Activated naive CD4-positive, alpha-beta T cell (primary cell): Measurements from ENCODE around the gene NR2E1.

Experiments
- DNase-seq, 4 experiments: peaks; one replicate each; lab custom pipeline; 2025; lab: John Stamatoyannopoulos, UW

NR2E1 gene

DNA sequence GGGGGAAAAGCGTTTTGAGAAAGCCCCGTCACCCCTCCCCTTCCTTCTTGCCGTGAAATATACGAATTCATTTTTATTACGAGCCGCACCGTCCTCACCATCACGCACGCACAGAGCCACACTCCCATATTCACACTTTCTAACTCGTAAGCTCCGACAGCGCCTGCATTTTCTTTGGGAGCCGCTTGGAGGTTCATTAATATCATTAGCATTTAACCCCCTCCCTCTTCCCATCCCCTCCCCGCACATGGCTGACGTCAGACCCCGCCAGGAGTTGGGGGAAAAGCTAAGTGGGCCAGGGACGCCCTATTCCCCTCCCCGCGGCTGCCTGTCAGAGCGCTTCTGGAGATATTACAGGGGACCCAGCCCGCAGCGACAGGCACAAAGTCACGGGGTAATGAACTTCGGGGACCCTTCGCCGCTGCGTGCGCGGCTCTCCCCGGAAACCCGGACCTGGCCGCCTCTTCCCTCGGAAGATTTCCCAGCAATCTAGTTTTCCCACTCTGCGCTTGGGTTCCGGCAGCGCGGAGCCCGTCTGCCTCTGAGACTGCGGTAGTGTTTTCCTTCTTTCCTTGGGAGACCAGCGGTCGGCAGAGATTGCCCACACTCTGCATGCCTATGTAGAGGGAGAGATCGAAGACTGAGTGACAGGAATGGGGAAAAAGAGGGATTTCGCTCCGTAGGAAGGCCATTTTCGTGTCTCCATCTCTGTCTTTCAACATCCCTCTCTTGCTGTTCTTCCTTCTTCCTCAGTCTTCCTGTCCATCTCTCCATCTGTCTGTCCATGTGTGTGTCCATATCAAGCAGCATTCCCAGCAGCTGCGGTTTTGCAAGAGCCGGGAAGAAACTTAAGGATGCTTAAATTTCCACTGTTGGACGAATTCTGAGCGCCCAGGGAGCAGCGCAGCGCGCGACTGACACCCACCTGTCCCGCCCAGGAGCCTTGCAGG is at the start of gene NR2E1:
Gene NR2E1 (plus strand): TSS at position 309 of the 950 bp plus-strand sequence. CDS start 744 bp downstream, outside the sequence.
- DNase-seq = no peak

DNA sequence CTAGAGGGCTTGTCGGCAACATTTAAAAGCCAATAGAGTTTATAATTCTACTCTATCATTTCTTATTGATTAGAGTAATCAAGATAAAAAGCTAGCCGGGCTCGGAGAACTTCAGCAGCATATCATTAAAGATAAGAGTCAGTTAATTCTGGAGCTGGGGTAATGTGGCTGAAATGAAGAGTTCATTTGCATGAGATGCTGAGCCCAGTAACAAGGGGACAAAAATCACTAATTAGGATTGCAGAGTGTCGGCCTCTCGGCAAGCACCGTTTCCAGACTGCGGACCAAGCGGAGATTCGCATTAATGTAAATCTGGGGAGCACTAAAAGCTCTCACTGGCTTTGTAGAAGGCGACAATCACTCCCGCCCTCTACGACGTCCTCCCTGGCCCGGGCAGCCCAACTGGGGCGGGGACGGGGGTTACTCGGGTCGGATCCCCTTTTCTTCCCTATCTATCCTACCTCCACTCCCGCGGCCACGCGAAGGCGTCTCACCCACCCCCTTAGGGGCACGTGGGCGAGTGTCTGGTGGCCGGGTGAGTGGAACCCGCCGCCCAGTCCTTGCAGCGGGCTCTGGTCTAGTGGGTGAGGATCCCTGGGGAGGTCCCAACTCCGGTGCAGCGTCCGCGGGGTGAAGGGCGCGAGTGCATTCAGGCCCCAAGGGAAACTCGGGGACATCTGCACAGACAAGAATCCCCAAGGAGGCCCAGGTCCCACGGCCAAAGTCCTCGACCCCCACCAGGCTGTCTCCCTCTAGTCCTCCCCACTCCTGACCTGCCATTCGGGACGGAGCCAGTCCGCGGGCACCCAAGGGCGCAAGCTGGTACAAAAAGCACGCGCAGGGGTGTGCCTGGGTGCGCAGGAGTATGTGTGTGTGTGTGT is 49.0 kb upstream of the NR2E1 start:
- no peak for DNase-seq

DNA sequence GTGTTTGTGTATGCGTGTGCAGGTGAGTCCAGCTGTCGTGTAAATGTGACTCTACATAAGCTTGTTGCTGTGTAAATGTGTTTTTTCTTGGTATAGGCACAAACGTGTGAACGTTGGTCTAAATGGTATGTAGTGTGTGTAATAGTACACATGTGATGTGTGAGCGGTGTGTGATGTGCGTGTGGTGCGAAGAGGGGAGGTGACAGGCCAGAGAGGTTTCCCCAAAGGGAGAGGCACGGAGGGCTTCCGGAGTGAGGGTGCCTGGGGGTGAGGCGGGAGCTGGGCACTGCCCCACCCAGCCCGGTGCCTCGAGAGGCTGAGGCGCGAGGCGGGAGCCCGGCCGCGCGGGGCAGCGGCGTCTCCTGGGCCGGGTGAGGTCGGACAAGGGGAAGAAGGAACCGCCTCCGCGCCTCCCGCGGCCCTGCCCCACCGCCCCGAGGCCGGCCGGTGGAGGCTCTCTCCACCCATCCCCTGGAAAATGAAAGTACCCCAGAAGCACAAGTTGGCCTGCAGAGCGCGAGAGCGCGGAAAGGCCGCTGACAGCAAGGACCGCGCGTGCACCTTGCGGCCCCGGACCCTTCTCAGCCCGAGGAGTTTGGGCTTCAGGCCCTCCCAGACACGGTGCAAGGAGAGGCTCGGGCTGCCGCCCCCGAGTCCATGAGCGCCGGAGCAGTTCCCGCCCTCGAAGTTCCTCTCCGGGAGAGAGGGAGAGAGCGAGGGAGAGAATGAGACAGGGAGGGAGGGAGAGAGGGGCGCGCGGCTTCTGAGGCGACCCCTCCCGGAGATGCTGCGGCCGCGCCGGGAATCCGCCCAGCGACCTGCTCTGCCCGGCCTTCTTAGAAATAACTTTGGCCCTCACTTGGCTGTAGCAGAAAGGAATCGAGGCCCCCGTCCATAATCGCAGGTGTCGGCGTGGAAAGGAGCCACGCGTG is 48.1 kb upstream of the NR2E1 start:
- no peak for DNase-seq

DNA sequence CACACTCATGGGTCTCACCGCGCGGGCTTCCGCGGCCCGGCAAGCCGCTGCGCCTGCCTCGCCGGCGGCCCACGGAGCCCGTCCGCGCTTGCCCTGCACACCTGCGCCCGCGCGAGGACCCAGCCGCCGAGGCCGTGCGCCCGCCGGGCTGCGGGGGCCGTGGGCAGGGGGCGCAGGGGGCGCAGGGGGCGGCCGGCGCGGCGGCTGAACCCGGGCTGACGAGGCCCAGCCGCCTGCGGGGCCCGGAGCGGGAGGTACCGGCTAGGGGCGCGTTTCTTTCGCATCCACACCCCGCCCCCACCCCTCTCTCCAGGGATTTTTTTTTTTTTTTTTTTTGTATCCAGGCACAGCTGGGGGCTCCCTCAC is 47.5 kb upstream of the NR2E1 start:
- no peak for DNase-seq

DNA sequence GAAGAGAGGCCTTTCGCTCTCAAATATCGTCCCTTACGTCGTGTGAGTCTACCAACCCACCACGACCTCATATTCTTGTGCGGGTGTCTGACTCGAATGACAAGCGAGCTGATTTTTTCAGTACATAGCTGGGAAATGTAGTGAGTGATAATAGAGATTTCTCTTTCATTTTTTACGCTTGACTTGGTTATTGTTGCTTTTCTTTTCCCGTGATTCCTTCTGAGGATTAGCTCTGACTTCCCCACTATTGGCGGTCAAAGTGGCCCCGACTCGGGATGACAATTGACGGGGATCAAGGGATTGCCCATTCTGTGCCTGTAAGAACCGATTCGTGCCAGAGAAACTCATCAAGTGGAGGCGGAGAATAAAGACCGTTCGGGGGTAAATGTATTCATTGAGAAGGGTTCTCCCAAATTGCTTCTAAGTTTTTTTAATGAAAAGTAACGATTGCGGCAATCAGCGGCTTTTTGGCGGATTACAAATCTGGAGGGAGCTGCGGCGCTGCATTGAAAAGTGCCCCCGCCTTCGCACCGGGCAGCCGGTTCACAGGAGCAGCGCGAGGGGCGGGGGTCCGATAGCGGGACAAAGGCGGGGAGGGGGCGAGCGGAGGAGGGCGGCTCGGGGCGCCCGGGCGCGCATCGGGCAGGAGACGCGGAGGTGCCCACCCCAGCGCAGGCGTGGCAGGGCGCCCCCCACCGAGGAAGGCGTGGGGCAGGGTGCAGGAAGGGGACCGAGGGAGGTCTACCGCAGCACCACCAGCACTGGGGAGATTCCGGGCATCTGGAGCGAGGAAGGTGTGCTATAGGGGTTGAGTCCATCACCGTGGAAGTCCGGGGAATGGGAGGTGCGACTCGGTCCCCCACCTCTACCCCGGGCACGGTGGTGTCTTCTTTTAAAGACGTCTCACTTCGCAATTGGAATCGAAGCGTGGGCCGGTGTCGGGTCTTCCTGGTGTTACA is 46.7 kb upstream of the NR2E1 start:
- DNase-seq = no peak

DNA sequence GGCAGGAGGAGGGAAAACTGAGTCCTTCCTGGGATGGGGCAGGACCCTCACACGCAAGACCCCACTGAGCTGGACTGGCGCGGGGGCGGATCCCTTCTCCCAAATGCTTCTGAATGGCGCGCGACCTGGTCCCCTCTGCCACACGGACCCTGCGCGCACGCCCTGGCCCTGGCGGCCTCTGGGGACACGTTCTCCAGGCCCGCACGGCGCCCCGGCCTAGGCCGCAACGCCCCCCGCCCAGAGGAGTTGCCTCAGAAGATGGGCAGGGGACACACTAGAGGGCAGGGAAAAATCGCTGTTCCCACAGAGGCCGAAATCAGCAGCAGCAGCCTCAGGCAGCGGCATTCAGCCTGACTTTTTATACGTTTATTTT is 46.1 kb upstream of the NR2E1 start:
- no peak for DNase-seq

DNA sequence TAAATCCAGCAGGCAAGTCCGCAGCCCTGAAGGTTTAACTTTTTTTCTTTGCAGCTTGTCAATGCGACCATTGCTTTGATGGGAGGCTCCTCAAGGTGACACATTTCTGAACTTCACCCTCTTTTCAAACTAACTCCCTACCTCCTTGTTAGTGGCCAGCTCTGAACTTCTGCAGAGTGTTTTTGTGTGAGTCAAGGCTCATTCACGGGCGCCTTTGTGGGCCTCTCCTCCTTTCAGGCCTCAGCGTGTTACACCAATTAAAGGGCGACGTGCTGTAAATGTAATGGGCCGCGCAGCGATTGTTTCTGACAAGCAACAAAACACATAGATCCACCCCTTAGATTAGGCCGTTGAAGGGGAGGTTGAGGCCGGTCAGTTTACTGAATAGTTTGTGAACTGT is 45.5 kb upstream of the NR2E1 start:
- no peak for DNase-seq

DNA sequence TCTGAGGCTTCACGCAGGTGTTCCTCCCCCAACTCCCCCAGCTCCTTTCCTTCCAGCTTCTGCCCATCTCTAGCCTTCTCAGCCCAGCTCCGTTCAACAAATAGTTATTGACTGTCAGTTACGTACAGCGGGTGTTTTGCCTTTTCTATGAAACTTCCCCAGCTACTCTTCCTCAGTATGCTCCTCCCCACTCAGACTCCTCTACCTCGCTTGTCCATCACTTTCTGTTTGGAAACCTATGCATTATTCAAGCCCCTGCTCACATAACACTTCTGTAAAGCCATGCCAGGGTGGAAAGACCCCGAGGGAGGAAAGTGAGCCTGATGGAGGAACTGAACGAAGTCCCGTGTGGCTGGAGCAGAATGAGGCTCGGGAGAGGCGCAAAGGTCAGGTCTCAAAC is 44.2 kb upstream of the NR2E1 start:
- DNase-seq = no peak

DNA sequence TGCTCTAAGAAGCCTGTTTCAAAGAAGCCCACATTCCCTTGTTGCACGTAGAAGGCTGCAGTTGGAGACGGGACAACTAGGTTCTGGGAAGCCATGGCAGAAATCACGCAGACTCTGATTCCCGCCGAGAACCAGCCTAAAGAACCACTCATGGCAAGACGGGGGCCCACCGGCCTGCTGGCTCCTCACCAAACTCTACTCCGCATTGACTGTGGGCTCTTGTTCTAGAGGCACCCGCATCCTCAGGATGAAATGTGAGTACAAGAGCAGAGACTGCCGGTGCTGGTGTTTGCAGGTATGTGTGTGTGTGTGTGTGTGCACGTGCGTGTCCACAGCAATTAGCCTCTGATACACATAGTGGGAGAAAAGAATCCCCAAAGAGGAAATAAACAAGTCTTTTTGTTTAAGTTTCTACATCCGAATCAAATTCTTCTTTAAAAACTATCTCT is 42.3 kb upstream of the NR2E1 start:
- no peak for DNase-seq

- DNase-seq = no peak
Measured at GRCh38 chr6:108123946-108124345, 41.9 kb upstream of the NR2E1 start.

DNA sequence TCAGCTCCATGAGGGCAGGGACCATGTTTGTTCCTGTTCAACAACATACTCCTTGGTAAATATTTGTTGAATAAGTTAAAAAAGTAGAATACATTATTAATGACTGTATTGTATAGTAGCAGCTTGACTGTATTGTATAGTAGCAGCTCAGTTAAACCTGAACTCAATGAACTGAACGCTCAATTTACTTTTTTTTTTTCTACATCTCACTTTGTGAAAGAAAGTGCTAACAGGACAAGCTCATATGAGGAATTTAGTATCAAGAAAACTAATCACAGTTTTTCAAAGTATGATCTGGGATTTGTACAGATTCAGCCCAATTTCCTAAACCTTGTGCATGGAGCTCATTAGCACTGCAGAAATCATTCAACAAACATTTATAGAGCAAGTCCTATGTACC is 38.8 kb upstream of the NR2E1 start:
- no peak for DNase-seq

DNA sequence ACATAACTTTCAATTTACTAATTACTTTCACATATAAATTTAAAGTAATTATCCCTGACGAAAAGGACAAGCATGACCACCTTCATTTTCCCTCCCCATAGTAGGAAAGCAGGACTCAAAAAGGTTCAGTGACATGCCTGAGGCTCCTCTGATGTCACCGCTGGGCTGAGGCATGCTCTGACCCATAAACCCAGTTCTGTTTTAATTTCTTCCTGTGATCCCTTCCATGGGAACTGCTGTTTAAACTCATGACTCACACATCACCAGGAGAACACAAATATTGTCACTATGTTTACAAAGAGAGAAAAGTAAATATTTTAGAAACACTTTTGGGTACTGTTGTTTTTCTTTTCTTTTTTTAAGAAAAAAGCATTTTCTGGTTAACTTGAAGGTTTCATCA is 38.0 kb upstream of the NR2E1 start:
- no peak for DNase-seq

- no peak for DNase-seq
Measured at GRCh38 chr6:108130262-108130661, 35.6 kb upstream of the NR2E1 start.

GRCh38 chr6:108132863-108133262 is 33.0 kb upstream of the NR2E1 start:
- DNase-seq = no peak

DNA sequence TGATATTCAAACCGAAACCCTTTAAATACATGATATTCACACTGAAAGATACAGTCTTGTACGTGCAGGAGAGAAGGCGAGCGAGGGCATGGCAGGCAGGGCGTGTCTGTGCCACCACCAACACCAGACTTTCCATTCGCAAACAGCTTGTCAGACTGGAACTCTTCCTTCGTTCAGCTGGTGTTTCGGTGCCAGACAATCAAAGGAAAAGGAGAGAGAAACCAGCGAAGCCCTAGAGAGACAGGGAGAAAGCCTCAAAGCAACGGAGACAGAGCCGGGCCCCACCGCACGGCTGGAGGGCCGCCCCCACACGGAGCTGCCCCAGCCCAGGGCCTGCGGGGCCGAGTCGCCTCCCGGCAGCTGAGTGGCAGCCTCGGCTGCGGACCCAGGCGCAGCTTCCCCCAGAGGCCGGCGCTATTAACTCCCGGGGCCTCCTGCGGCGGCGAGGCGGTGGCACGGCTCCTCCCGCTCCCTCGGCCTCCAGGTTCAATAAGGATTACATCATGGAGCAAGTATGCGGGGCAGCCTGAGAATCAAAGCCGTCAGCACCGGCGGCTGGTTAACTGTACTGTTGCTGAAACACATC is 32.1 kb upstream of the NR2E1 start:
- no peak for DNase-seq

DNA sequence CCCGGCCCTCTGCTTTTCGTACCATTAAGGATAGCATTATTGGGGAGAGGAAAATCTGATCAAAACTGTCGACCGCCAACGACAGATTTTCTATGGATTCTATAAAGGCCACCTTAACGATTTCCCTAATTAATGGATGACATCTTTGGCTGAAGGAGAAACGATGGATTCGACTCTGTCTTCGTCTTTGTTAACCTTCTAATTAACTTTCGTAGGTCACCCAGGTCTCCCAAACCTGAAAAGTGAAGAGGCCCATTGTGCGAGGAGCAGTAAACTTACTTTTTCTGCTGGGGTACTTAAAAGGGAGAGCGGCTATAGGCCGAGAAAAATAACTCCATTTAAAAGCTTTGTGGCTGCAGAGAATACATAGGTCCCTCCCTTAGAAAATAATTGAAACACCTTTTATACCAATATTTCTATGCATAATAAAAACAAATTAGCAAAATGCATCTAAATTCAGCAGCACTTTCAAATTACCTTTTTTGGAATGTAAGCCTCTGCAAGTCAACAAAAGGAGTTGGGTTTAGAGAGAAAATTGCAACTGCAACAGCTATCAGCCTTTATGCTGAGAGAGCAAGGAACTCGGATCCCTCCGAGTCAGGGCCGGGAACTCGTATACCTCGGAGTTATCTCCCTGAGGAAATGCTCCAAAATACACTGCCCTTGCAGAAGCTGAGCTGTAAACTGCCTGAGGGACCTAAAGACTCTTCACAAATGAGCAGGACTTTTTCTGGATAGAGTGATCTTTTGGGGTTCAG is 31.4 kb upstream of the NR2E1 start:
- DNase-seq = no peak

GRCh38 chr6:108142240-108142639 is 23.6 kb upstream of the NR2E1 start:
- no peak for DNase-seq

GRCh38 chr6:108145639-108146038 is 20.2 kb upstream of the NR2E1 start:
- DNase-seq = no peak

GRCh38 chr6:108152446-108152845 is 13.4 kb upstream of the NR2E1 start:
- no peak for DNase-seq
